ENCODE results near the gene VPS26A.

DNA sequence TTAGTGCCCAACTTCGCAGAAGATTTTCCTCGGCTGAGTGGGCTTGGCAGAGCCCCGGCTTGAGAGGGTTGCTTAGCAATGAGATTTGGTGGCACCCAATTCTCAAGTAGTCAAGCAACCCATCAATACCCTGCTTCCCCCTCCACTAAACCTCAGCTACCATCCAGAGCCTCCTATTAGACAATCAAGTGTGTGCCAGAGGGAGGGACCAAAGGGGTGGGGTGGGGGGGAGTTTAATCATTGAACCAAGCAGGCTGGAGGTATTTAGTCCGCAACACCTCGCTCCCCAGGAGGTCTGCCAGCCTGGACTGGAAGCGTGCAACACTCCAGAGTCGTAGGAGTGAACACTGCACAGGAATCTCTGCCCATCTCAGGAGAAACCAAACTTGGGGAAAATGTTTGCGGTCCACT lies 96.1 kb downstream of the VPS26A start, which contains the start of gene HKDC1:
- no peak for TF ChIP-seq POLR2A (IDR thresholded peaks at IDR 0.05)
- TF ChIP-seq, protein P1, sequence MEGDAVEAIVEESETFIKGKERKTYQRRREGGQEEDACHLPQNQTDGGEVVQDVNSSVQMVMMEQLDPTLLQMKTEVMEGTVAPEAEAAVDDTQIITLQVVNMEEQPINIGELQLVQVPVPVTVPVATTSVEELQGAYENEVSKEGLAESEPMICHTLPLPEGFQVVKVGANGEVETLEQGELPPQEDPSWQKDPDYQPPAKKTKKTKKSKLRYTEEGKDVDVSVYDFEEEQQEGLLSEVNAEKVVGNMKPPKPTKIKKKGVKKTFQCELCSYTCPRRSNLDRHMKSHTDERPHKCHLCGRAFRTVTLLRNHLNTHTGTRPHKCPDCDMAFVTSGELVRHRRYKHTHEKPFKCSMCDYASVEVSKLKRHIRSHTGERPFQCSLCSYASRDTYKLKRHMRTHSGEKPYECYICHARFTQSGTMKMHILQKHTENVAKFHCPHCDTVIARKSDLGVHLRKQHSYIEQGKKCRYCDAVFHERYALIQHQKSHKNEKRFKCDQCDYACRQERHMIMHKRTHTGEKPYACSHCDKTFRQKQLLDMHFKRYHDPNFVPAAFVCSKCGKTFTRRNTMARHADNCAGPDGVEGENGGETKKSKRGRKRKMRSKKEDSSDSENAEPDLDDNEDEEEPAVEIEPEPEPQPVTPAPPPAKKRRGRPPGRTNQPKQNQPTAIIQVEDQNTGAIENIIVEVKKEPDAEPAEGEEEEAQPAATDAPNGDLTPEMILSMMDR (IDR thresholded peaks at IDR 0.05): no peak

Measured in adrenal gland (tissue), 5 donors.